Neural cell (in vitro differentiated cells): ENCODE results near the gene HOXA10. TPM values are rescaled to one million over a fixed set of nuclear protein-coding genes. Genes with fewer than 3 reads are reported as not detected.

Experiments used
- H2AFZ ChIP-seq: fragments of 200-600, 300-800 bp; sonication (generic), shearing (Covaris generic); 2 replicates; pipeline ENCODE4 v1.6.0; 2014; ENCODE audit warnings: low read depth, mild to moderate bottlenecking, antibody characterized with exemption, low read length, moderate library complexity
- H3F3A ChIP-seq: fragments of 200-600 bp; shearing (Covaris generic); 2 replicates; pipeline ENCODE4 v1.6.1; 2016; ENCODE audit warnings: mild to moderate bottlenecking, moderate library complexity, mixed read lengths, antibody characterized with exemption, low read length; ENCODE audit not compliant: insufficient read depth, poor library complexity, severe bottlenecking
- H3K27ac ChIP-seq: fragments of 200-600, 300-800 bp; sonication (generic), shearing (Covaris generic); 2 replicates; pipeline ENCODE4 v1.5.1; 2014; ENCODE audit warnings: mild to moderate bottlenecking, low read length, moderate library complexity
- H3K27me3 ChIP-seq: fragments of 300-800, 200-600 bp; sonication (generic), shearing (Covaris generic); 2 replicates; pipeline ENCODE4 v1.6.0; 2014; ENCODE audit warnings: mild to moderate bottlenecking, low read depth, low read length, moderate library complexity; ENCODE audit not compliant: insufficient read depth
- H3K36me3 ChIP-seq: fragments of 300-800, 200-600 bp; sonication (generic), shearing (Covaris generic); 2 replicates; pipeline ENCODE4 v1.5.1; 2014; ENCODE audit warnings: mild to moderate bottlenecking, antibody characterized with exemption, low read length, moderate library complexity; ENCODE audit not compliant: insufficient read depth
- H3K4me2 ChIP-seq: fragments of 300-800, 200-600 bp; sonication (generic), shearing (Covaris generic); 2 replicates; pipeline ENCODE4 v1.6.0; 2014; ENCODE audit warnings: mild to moderate bottlenecking, low read length
- H3K4me3 ChIP-seq: fragments of 300-800, 200-600 bp; sonication (generic), shearing (Covaris generic); 2 replicates; pipeline ENCODE4 v1.5.1; 2014; ENCODE audit warnings: mild to moderate bottlenecking, low read length, moderate library complexity
- H3K79me2 ChIP-seq: fragments of 200-600 bp; shearing (Covaris generic); replicated peaks from 2 replicates; pipeline ENCODE4 v1.6.0; 2014; ENCODE audit warnings: mild to moderate bottlenecking, low read length, moderate library complexity; ENCODE audit not compliant: insufficient read depth
- H3K9ac ChIP-seq: fragments of 300-800, 200-600 bp; sonication (generic), shearing (Covaris generic); 2 replicates; pipeline ENCODE4 v1.6.1; 2016; ENCODE audit warnings: mild to moderate bottlenecking, low read length, mixed read lengths
- H3K9me2 ChIP-seq: fragments of 200-600 bp; shearing (Covaris generic); 2 replicates; pipeline ENCODE4 v1.6.1; 2016; ENCODE audit warnings: mild to moderate bottlenecking, low read length, mixed read lengths; ENCODE audit not compliant: insufficient read depth
- H3K9me3 ChIP-seq: fragments of 200-600, 300-800 bp; sonication (generic), shearing (Covaris generic); 2 replicates; pipeline ENCODE4 v1.6.1; 2016; ENCODE audit warnings: mild to moderate bottlenecking, mixed run types, low read length, moderate library complexity, mixed read lengths
- H4K20me1 ChIP-seq: fragments of 200-600 bp; shearing (Covaris generic); 2 replicates; pipeline ENCODE4 v1.6.1; 2016; ENCODE audit warnings: mild to moderate bottlenecking, mixed run types; ENCODE audit not compliant: insufficient read depth
- CTCF ChIP-seq: fragments of 450-650 bp; IDR thresholded peaks from 2 replicates; pipeline ENCODE4 v1.5.1; 2014; ENCODE audit warnings: antibody characterized with exemption, mild to moderate bottlenecking, moderate library complexity; ENCODE audit not compliant: poor library complexity, severe bottlenecking
- EP300 ChIP-seq: fragments of 450-650 bp; conservative IDR thresholded peaks from 2 replicates; pipeline ENCODE4 v1.6.1; 2014; ENCODE audit warnings: antibody characterized with exemption, mild to moderate bottlenecking, moderate library complexity; ENCODE audit not compliant: poor library complexity, severe bottlenecking
- EZH2 ChIP-seq: fragments of 200-600, 300-800 bp; shearing (Covaris generic), sonication (generic); IDR thresholded peaks from 2 replicates; pipeline ENCODE4 v1.6.1; 2014; ENCODE audit warnings: antibody characterized with exemption, low read length, borderline replicate concordance, mild to moderate bottlenecking; ENCODE audit not compliant: insufficient read depth, poor library complexity, severe bottlenecking
- MXI1 ChIP-seq: fragments of 450-650 bp; conservative IDR thresholded peaks from 2 replicates; pipeline ENCODE4 v1.6.1; 2014; ENCODE audit warnings: antibody characterized with exemption, mild to moderate bottlenecking; ENCODE audit not compliant: poor library complexity, severe bottlenecking
- POLR2AphosphoS5 ChIP-seq: IDR thresholded peaks from 2 replicates; pipeline ENCODE4 v1.6.1; 2012
- RAD21 ChIP-seq: fragments of 450-650 bp; conservative IDR thresholded peaks from 2 replicates; pipeline ENCODE4 v1.6.1; 2014; ENCODE audit warnings: antibody characterized with exemption, mild to moderate bottlenecking, moderate library complexity
- SMC3 ChIP-seq: fragments of 450-650 bp; conservative IDR thresholded peaks from 2 replicates; pipeline ENCODE4 v1.6.1; 2014; ENCODE audit warnings: antibody characterized with exemption, mild to moderate bottlenecking, moderate library complexity; ENCODE audit not compliant: poor library complexity
- TAF1 ChIP-seq: IDR thresholded peaks from 2 replicates; pipeline ENCODE4 v1.6.1; 2012; ENCODE audit warnings: low read depth
- polyA plus RNA-seq: library from polyadenylated mRNA; depleted of rRNA; stranded (reverse); fragments of >200 nt; gene quantifications from 2 replicates; pipeline ENCODE4 v1.2.3, GENCODE V29; 2014
- TF ChIP-seq, protein P1 (sequence below): IDR thresholded peaks from 2 replicates; pipeline ENCODE4 v1.6.1; 2012; ENCODE audit warnings: borderline replicate concordance

HOXA10 gene
- polyA plus RNA-seq, 1 donor from 2014 or later: not detected

GRCh38 chr7:27139334-27140125, 34.6 kb downstream of the HOXA10 start:
- H3K9me3 ChIP-seq: peaks cover 16% of the 10 kb centered on the region
- no peaks in the 10 kb centered on the region for H3K36me3 ChIP-seq
- no peak overlapping the region for H3K4me2 ChIP-seq
- TF ChIP-seq RAD21: no peak
- H2AFZ ChIP-seq: no peak overlapping the region
- no peaks in the 10 kb centered on the region for H3K9me2 ChIP-seq
- no peaks in the 10 kb centered on the region for H3K79me2 ChIP-seq
- H3K27me3 ChIP-seq: peaks cover 100% of the 10 kb centered on the region
- H3K27ac ChIP-seq: no peak overlapping the region
- no peak overlapping the region for H3K4me3 ChIP-seq
- no peaks in the 10 kb centered on the region for H4K20me1 ChIP-seq
- no peaks in the 10 kb centered on the region for H3F3A ChIP-seq
- no peak overlapping the region for H3K9ac ChIP-seq

GRCh38 chr7:27138985-27139333, 35.2 kb downstream of the HOXA10 start:
- Histone ChIP-seq H4K20me1 (no peaks in the 10 kb centered on the region), H3K27ac (no peak overlapping the region), H3K79me2 (no peaks in the 10 kb centered on the region)

More at GRCh38 chr7:27138985-27139333, 35.2 kb downstream of the HOXA10 start:
- H2AFZ ChIP-seq: no peak overlapping the region
- H3F3A ChIP-seq: no peaks in the 10 kb centered on the region
- H3K9me3 ChIP-seq: peaks cover 11% of the 10 kb centered on the region
- H3K9me2 ChIP-seq: no peaks in the 10 kb centered on the region
- no peak overlapping the region for H3K4me3 ChIP-seq
- H3K36me3 ChIP-seq: no peaks in the 10 kb centered on the region
- TF ChIP-seq, protein P1, sequence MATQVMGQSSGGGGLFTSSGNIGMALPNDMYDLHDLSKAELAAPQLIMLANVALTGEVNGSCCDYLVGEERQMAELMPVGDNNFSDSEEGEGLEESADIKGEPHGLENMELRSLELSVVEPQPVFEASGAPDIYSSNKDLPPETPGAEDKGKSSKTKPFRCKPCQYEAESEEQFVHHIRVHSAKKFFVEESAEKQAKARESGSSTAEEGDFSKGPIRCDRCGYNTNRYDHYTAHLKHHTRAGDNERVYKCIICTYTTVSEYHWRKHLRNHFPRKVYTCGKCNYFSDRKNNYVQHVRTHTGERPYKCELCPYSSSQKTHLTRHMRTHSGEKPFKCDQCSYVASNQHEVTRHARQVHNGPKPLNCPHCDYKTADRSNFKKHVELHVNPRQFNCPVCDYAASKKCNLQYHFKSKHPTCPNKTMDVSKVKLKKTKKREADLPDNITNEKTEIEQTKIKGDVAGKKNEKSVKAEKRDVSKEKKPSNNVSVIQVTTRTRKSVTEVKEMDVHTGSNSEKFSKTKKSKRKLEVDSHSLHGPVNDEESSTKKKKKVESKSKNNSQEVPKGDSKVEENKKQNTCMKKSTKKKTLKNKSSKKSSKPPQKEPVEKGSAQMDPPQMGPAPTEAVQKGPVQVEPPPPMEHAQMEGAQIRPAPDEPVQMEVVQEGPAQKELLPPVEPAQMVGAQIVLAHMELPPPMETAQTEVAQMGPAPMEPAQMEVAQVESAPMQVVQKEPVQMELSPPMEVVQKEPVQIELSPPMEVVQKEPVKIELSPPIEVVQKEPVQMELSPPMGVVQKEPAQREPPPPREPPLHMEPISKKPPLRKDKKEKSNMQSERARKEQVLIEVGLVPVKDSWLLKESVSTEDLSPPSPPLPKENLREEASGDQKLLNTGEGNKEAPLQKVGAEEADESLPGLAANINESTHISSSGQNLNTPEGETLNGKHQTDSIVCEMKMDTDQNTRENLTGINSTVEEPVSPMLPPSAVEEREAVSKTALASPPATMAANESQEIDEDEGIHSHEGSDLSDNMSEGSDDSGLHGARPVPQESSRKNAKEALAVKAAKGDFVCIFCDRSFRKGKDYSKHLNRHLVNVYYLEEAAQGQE: no peak
- TF ChIP-seq EZH2: no peak
- TF ChIP-seq CTCF: no peak
- TF ChIP-seq SMC3: no peak
- TF ChIP-seq RAD21: no peak
- TF ChIP-seq EP300: no peak
- TF ChIP-seq MXI1: no peak
- TF ChIP-seq TAF1: no peak
- TF ChIP-seq POLR2AphosphoS5: no peak
- H3K27me3 ChIP-seq: peaks cover 100% of the 10 kb centered on the region
- no peak overlapping the region for H3K4me2 ChIP-seq
- H3K9ac ChIP-seq: no peak overlapping the region
